PC-3 (cell line): ENCODE data around the gene ACTN1. TPM values are rescaled to one million over a fixed set of nuclear protein-coding genes. Genes with fewer than 3 reads are reported as not detected.

Source experiments
- ATAC-seq: fragments of 200-7000 bp; cut with Tn5 transposase; 2 replicates; pipeline ENCODE4 v1.9.1; 2020; ENCODE audit warnings: mild to moderate bottlenecking, moderate library complexity
- BruUV-seq: library from RNA; stranded (reverse); fragments of 400-500 nt; replicated peaks from 2 replicates; lab custom pipeline; 2021; lab: Mats Ljungman, UMichigan
- CTCF ChIA-PET: fragments of 300-600 bp; sonication (Branson Sonifier 250); formaldehyde crosslinking; loops from one replicate; lab custom pipeline; 2022; ENCODE audit warnings: antibody characterized with exemption; lab: Charles Lee
- POLR2A ChIA-PET: fragments of 300-600 bp; sonication (Branson Sonifier 250); formaldehyde crosslinking; loops from one replicate; lab custom pipeline; 2022; ENCODE audit warnings: antibody characterized with exemption; ENCODE audit not compliant: unreplicated experiment; lab: Charles Lee
- DNase-seq: peaks from one replicate; pipeline ENCODE4 v3.0.0-alpha.2; 2015
- H2AFZ ChIP-seq: fragments of 300-600 bp; sonication (generic); 2 replicates; pipeline ENCODE4 v1.6.0; 2016; ENCODE audit warnings: antibody characterized with exemption, low read length
- H3F3A ChIP-seq: fragments of 300-600 bp; sonication (generic); one replicate; pipeline ENCODE4 v1.6.0; 2017; ENCODE audit warnings: antibody characterized with exemption, low read length, control low read depth, mild to moderate bottlenecking; ENCODE audit not compliant: unreplicated experiment
- H3K27ac ChIP-seq: fragments of 300-600 bp; sonication (generic); 2 replicates; pipeline ENCODE4 v1.5.1; 2016; ENCODE audit warnings: mild to moderate bottlenecking, low read length
- H3K27me3 ChIP-seq: fragments of 300-600 bp; sonication (generic); 2 replicates; pipeline ENCODE4 v1.6.1; 2016; ENCODE audit warnings: low read length, mixed read lengths
- H3K36me3 ChIP-seq: fragments of 300-600 bp; sonication (generic); 2 replicates; pipeline ENCODE4 v1.6.1; 2016; ENCODE audit warnings: low read depth, mixed run types, low read length, mixed read lengths
- H3K4me1 ChIP-seq: fragments of 300-600 bp; sonication (generic); 2 replicates; pipeline ENCODE4 v1.5.1; 2016; ENCODE audit warnings: low read length; ENCODE audit not compliant: insufficient read depth
- H3K4me2 ChIP-seq: fragments of 300-600 bp; sonication (generic); 2 replicates; pipeline ENCODE4 v1.6.0; 2016; ENCODE audit warnings: low read length
- H3K4me3 ChIP-seq: fragments of 300-600 bp; sonication (generic); 2 replicates; pipeline ENCODE4 v1.5.1; 2016; ENCODE audit warnings: mild to moderate bottlenecking, low read length, mixed read lengths
- H3K79me2 ChIP-seq: fragments of 300-600 bp; sonication (generic); 2 replicates; pipeline ENCODE4 v1.6.1; 2017; ENCODE audit warnings: low read length, mixed read lengths
- H3K9ac ChIP-seq: fragments of 300-600 bp; sonication (generic); 2 replicates; pipeline ENCODE4 v1.6.0; 2016; ENCODE audit warnings: mild to moderate bottlenecking, low read length
- H3K9me2 ChIP-seq: fragments of 300-600 bp; sonication (generic); replicated peaks from 2 replicates; pipeline ENCODE4 v1.6.1; 2016; ENCODE audit warnings: mixed run types, low read length, mixed read lengths
- H3K9me3 ChIP-seq: fragments of 300-600 bp; sonication (generic); 2 replicates; pipeline ENCODE4 v1.6.1; 2016; ENCODE audit warnings: low read length, mixed read lengths
- H4K20me1 ChIP-seq: fragments of 300-600 bp; sonication (generic); 2 replicates; pipeline ENCODE4 v1.6.1; 2016; ENCODE audit warnings: low read length, mixed read lengths
- EZH2 ChIP-seq: fragments of 300-600 bp; sonication (generic); IDR thresholded peaks from one replicate; pipeline ENCODE4 v1.6.1; 2017; ENCODE audit warnings: antibody characterized with exemption, mild to moderate bottlenecking, low read length; ENCODE audit not compliant: unreplicated experiment
- EZH2phosphoT487 ChIP-seq: fragments of 300-600 bp; sonication (generic); IDR thresholded peaks from 2 replicates; pipeline ENCODE4 v1.6.1; 2018; ENCODE audit warnings: mild to moderate bottlenecking, antibody characterized with exemption, low read length, borderline replicate concordance
- intact Hi-C: fragments of 100-400 bp; cut with micrococcal nuclease; formaldehyde crosslinking; loops from 2 replicates; pipeline ENCODE4 v1.9.0; 2023
- total RNA-seq: library from RNA; depleted of rRNA; stranded (reverse); fragments of >200 nt; gene quantifications from 2 replicates; pipeline ENCODE4 v1.2.3, GENCODE V29; 2014
- TF ChIP-seq, protein P1 (sequence below): fragments of 300-600 bp; sonication (generic); conservative IDR thresholded peaks from 2 replicates; pipeline ENCODE4 v1.5.1; 2017; ENCODE audit warnings: antibody characterized with exemption, low read depth, mild to moderate bottlenecking, low read length

ACTN1 gene
- total RNA-seq, 1 experiment from 2014 or later, result 303 TPM

GRCh38 chr14:68865542-68865941 lies 113.6 kb downstream of the ACTN1 start:
- TF ChIP-seq, protein P1, sequence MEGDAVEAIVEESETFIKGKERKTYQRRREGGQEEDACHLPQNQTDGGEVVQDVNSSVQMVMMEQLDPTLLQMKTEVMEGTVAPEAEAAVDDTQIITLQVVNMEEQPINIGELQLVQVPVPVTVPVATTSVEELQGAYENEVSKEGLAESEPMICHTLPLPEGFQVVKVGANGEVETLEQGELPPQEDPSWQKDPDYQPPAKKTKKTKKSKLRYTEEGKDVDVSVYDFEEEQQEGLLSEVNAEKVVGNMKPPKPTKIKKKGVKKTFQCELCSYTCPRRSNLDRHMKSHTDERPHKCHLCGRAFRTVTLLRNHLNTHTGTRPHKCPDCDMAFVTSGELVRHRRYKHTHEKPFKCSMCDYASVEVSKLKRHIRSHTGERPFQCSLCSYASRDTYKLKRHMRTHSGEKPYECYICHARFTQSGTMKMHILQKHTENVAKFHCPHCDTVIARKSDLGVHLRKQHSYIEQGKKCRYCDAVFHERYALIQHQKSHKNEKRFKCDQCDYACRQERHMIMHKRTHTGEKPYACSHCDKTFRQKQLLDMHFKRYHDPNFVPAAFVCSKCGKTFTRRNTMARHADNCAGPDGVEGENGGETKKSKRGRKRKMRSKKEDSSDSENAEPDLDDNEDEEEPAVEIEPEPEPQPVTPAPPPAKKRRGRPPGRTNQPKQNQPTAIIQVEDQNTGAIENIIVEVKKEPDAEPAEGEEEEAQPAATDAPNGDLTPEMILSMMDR, result no peak
- no peak for TF ChIP-seq EZH2
- TF ChIP-seq EZH2phosphoT487, result no peak
- H3K36me3 ChIP-seq, result peaks cover 18% of the 10 kb centered on the region
- peaks cover 6% of the 10 kb centered on the region; the same call in 1 of the 2 replicates for H3K9me3 ChIP-seq
- no peaks in the 10 kb centered on the region for H3K79me2 ChIP-seq
- H3K4me2 ChIP-seq, result no peak overlapping the region
- ChIA-PET CTCF (no interaction called here), POLR2A (interaction anchor here (0.7 kb wide), 1 partner anchor 228 kb away, joined by 4 read pairs; no protein-coding TSS in a partner anchor)
- H3K9ac ChIP-seq, result no peak overlapping the region
- no peak overlapping the region for H3K4me3 ChIP-seq
- H2AFZ ChIP-seq, result no peak overlapping the region
- DNase-seq (no peak), ATAC-seq (no peak)
- H3K4me1 ChIP-seq, result no peaks in the 10 kb centered on the region
- H3K27me3 ChIP-seq, result no peaks in the 10 kb centered on the region
- H3K9me2 ChIP-seq, result no peaks in the 10 kb centered on the region
- no TSS peak for BruUV-seq
- no peaks in the 10 kb centered on the region for H4K20me1 ChIP-seq
- peaks cover 4% of the 10 kb centered on the region for H3F3A ChIP-seq
- no peak overlapping the region for H3K27ac ChIP-seq
- intact Hi-C loops, result loop anchor here (10.0 kb wide), 1 partner anchor 599 kb away; no protein-coding TSS in a partner anchor

DNA sequence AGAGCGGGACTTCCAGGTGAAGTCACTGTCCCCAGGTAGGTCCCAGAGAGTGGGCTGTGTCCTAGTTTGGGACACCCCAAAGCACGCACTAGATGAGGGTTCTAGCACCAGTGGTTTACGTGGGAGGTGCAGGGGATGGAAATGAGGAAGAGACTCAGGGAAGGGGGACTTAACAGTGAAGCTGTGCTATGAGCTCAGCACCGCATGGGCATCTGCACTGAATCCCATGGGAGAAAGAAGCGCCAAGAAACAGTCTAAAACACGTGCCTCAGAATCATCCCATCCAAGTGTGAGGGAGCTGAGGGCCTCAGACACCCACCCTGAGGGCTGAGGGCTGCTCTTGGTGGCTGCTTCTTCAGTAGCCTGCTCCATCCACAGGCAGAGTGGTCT lies 114.7 kb downstream of the ACTN1 start:
- ChIA-PET POLR2A (no interaction called here), CTCF (interaction anchor here (1.1 to 2.0 kb wide), 3 partner anchors 20 to 243 kb away, joined by 4 to 12 read pairs (median 6); no protein-coding TSS in a partner anchor)
- peaks cover 15% of the 10 kb centered on the region for H3K36me3 ChIP-seq
- ATAC-seq, result no peak
- no peaks in the 10 kb centered on the region for H3K4me1 ChIP-seq
- no peak overlapping the region for H3K4me3 ChIP-seq
- H3K27me3 ChIP-seq, result no peaks in the 10 kb centered on the region
- no peaks in the 10 kb centered on the region for H4K20me1 ChIP-seq
- H3K79me2 ChIP-seq, result no peaks in the 10 kb centered on the region
- intact Hi-C loops, result loop anchor here (10.0 kb wide), 1 partner anchor 600 kb away; no protein-coding TSS in a partner anchor
- H3F3A ChIP-seq, result no peaks in the 10 kb centered on the region
- DNase-seq, result no peak
- no TSS peak for BruUV-seq
- H2AFZ ChIP-seq, result no peak overlapping the region
- H3K4me2 ChIP-seq, result no peak overlapping the region
- no peak for TF ChIP-seq EZH2
- TF ChIP-seq, protein P1, result no peak
- no peak for TF ChIP-seq EZH2phosphoT487
- no peak overlapping the region for H3K27ac ChIP-seq
- peaks cover 6% of the 10 kb centered on the region; the same call in 1 of the 2 replicates for H3K9me3 ChIP-seq
- H3K9me2 ChIP-seq, result no peaks in the 10 kb centered on the region
- no peak overlapping the region for H3K9ac ChIP-seq
